WTC11 (cell line): ENCODE data around the gene SERPINI2. TPM values are rescaled to one million over a fixed set of nuclear protein-coding genes. Genes with fewer than 3 reads are reported as not detected.

ENCODE experiments used
- ATAC-seq: fragments of 200-7000 bp; cut with Tn5 transposase; 2 replicates; pipeline ENCODE4 v1.10.0; 2021; ENCODE audit warnings: mild to moderate bottlenecking, moderate library complexity
- CTCF ChIA-PET: fragments of 300-600 bp; sonication (Branson Sonifier 250); formaldehyde crosslinking; loops from one replicate; lab custom pipeline; 2021; ENCODE audit warnings: antibody characterized with exemption; lab: Charles Lee
- POLR2A ChIA-PET: fragments of 350-600 bp; sonication (Branson Sonifier 250); formaldehyde crosslinking; loops from one replicate; lab custom pipeline; 2021; ENCODE audit warnings: antibody characterized with exemption; lab: Charles Lee
- DNase-seq: peaks from one replicate; pipeline ENCODE4 v3.0.0; 2021; ENCODE audit warnings: low spot score
- H3K27ac Mint-ChIP-seq: 2 replicates; pipeline ENCODE4 v1.8.0; 2021; ENCODE audit warnings: mixed read lengths
- H3K27me3 Mint-ChIP-seq: 2 replicates; pipeline ENCODE4 v1.8.0; 2021; ENCODE audit warnings: low read depth, mild to moderate bottlenecking, moderate library complexity, mixed read lengths
- H3K36me3 Mint-ChIP-seq: 2 replicates; pipeline ENCODE4 v1.8.0; 2021; ENCODE audit warnings: mixed read lengths
- H3K4me1 Mint-ChIP-seq: 2 replicates; pipeline ENCODE4 v1.8.0; 2022; ENCODE audit warnings: mixed read lengths
- H3K4me3 Mint-ChIP-seq: 2 replicates; pipeline ENCODE4 v1.8.0; 2021; ENCODE audit warnings: mild to moderate bottlenecking, moderate library complexity, mixed read lengths
- H3K9me3 Mint-ChIP-seq: 2 replicates; pipeline ENCODE4 v1.8.0; 2021; ENCODE audit warnings: mixed read lengths
- ATF1 ChIP-seq: sonication (generic); formaldehyde crosslinking; IDR thresholded peaks from 2 replicates; pipeline ENCODE4 v1.8.1; 2023; ENCODE audit warnings: mild to moderate bottlenecking, moderate library complexity, missing genetic modification reagents
- CREM ChIP-seq: sonication (generic); formaldehyde crosslinking; IDR thresholded peaks from 2 replicates; pipeline ENCODE4 v1.8.1; 2022; ENCODE audit warnings: mild to moderate bottlenecking, missing genetic modification reagents, moderate library complexity
- NR3C1 ChIP-seq: sonication (generic); formaldehyde crosslinking; conservative IDR thresholded peaks from 2 replicates; pipeline ENCODE4 v1.8.1; 2023; ENCODE audit warnings: low read depth, mild to moderate bottlenecking, missing genetic modification reagents
- SMAD4 ChIP-seq: sonication (generic); formaldehyde crosslinking; IDR thresholded peaks from 2 replicates; pipeline ENCODE4 v1.8.0; 2022; ENCODE audit warnings: mild to moderate bottlenecking, missing genetic modification reagents
- TCF7 ChIP-seq: sonication (generic); formaldehyde crosslinking; IDR thresholded peaks from 2 replicates; pipeline ENCODE4 v1.8.0; 2022; ENCODE audit warnings: mild to moderate bottlenecking, low read depth, missing genetic modification reagents, moderate library complexity
- TEAD1 ChIP-seq: sonication (generic); formaldehyde crosslinking; IDR thresholded peaks from 2 replicates; pipeline ENCODE4 v1.8.0; 2022; ENCODE audit warnings: mild to moderate bottlenecking, missing genetic modification reagents
- ZBTB21 ChIP-seq: sonication (generic); formaldehyde crosslinking; IDR thresholded peaks from 2 replicates; pipeline ENCODE4 v1.8.1; 2023; ENCODE audit warnings: mild to moderate bottlenecking, missing genetic modification reagents, borderline replicate concordance
- ZNF219 ChIP-seq: sonication (generic); formaldehyde crosslinking; IDR thresholded peaks from 2 replicates; pipeline ENCODE4 v1.8.0; 2023; ENCODE audit warnings: missing genetic modification reagents, mild to moderate bottlenecking, borderline replicate concordance
- ZNF263 ChIP-seq: sonication (generic); formaldehyde crosslinking; IDR thresholded peaks from 2 replicates; pipeline ENCODE4 v1.8.1; 2022; ENCODE audit warnings: low read depth, mild to moderate bottlenecking, moderate library complexity, missing genetic modification reagents
- ZNF423 ChIP-seq: fragments of 250-450 bp; sonication (Bioruptor Pico); IDR thresholded peaks from 2 replicates; pipeline ENCODE4 v2.1.2; 2022; ENCODE audit warnings: mild to moderate bottlenecking, moderate library complexity
- ZNF671 ChIP-seq: fragments of 250-450 bp; sonication (Bioruptor Pico); IDR thresholded peaks from 2 replicates; pipeline ENCODE4 v1.8.0; 2021; ENCODE audit warnings: mild to moderate bottlenecking
- total RNA-seq: library from RNA; stranded (reverse); gene quantifications from 3 replicates; pipeline ENCODE4 v1.2.3, GENCODE V29; 2021
- TF ChIP-seq, protein P1 (sequence below): sonication (generic); formaldehyde crosslinking; IDR thresholded peaks from 2 replicates; pipeline ENCODE4 v1.8.1; 2023; ENCODE audit warnings: mild to moderate bottlenecking, moderate library complexity, missing genetic modification reagents
- TF ChIP-seq, protein P2 (sequence below): sonication (generic); formaldehyde crosslinking; IDR thresholded peaks from 2 replicates; pipeline ENCODE4 v1.8.1; 2023; ENCODE audit warnings: mild to moderate bottlenecking, missing genetic modification reagents, borderline replicate concordance
- TF ChIP-seq, protein P3 (sequence below): sonication (generic); formaldehyde crosslinking; IDR thresholded peaks from 2 replicates; pipeline ENCODE4 v1.8.0; 2023; ENCODE audit warnings: missing genetic modification reagents
- TF ChIP-seq, protein P4 (sequence below): sonication (generic); formaldehyde crosslinking; IDR thresholded peaks from 2 replicates; pipeline ENCODE4 v1.8.1; 2022; ENCODE audit warnings: mild to moderate bottlenecking, moderate library complexity, missing genetic modification reagents
- TF ChIP-seq, protein P5 (sequence below): sonication (generic); formaldehyde crosslinking; IDR thresholded peaks from 2 replicates; pipeline ENCODE4 v1.8.1; 2023; ENCODE audit warnings: mild to moderate bottlenecking, missing genetic modification reagents
- TF ChIP-seq, protein P6 (sequence below): sonication (generic); formaldehyde crosslinking; IDR thresholded peaks from 2 replicates; pipeline ENCODE4 v1.8.0; 2022; ENCODE audit warnings: mild to moderate bottlenecking, missing genetic modification reagents
- TF ChIP-seq, protein P7 (sequence below): sonication (generic); formaldehyde crosslinking; IDR thresholded peaks from 2 replicates; pipeline ENCODE4 v1.8.1; 2023; ENCODE audit warnings: mild to moderate bottlenecking, missing genetic modification reagents
- TF ChIP-seq, protein P8 (sequence below): fragments of 200-600 bp; IDR thresholded peaks from 2 replicates; pipeline ENCODE4 v1.8.0; 2022; ENCODE audit warnings: antibody characterized with exemption

The SERPINI2 gene
- total RNA-seq, 1 experiment from 2014 or later: not detected

DNA sequence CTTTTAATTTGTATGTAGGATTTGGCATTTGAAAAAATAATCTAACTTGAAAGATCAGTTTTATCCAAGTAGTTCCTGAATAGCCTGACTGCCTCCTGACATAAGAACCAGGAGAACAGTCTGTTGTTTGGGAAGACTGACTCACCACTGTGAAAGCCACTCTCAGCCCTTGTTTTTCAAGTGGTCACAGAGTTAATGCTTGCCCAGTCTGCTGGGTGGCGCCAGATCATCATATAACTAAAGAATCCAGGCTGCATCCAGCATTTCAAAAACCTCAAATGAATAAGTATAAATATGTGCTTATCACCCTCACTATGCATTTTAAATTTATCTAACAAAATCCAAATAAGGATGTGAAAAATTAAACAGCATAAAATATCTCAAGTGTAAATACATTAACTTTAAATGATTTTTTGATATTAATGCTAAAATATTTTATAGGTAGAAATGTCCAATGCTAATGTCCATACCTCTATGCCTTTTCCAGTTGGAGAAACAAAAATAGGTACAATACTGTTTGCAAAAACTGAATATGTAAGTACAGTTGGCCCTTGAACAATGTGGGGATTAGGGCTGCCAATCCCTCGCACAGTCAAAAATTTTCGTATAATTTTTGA, 66.9 kb downstream of the SERPINI2 start:
- Mint-ChIP-seq H3K27ac (0 out of 2 replicates have a peak overlapping the region, but pooled peaks have one; percentile 11), H3K36me3 (no peaks in the 10 kb centered on the region)
- CTCF ChIA-PET: interaction anchor here (0.9 to 1.7 kb wide), 2 partner anchors 27 to 85 kb away, joined by 4 to 5 read pairs; partner anchors contain the start of gene ZBBX

DNA sequence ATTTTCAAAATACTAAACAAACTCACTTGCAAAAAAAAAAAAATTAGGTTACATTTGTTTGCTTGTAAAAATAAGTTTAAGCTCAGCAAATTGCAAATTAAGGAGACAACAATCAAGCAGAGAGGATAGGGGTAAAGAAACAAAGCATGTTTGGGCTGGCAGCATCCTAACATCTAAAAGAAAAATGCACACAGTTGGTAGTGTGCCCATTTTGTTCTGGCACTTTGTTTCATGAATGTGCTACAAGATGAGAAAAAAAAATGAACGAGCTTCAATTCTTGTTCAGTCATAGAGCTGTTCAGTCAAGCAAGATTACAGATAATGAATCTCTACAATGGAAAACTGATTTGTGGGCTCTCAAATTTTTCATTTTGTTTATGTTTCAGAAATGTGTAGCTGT, 76.0 kb downstream of the SERPINI2 start:
- H3K4me3 Mint-ChIP-seq: no peak overlapping the region
- CTCF ChIA-PET: interaction anchor here (1.4 kb wide), 1 partner anchor 17 kb away, joined by 3 read pairs; the partner anchor contains the start of gene ZBBX
- TF ChIP-seq, protein P1, sequence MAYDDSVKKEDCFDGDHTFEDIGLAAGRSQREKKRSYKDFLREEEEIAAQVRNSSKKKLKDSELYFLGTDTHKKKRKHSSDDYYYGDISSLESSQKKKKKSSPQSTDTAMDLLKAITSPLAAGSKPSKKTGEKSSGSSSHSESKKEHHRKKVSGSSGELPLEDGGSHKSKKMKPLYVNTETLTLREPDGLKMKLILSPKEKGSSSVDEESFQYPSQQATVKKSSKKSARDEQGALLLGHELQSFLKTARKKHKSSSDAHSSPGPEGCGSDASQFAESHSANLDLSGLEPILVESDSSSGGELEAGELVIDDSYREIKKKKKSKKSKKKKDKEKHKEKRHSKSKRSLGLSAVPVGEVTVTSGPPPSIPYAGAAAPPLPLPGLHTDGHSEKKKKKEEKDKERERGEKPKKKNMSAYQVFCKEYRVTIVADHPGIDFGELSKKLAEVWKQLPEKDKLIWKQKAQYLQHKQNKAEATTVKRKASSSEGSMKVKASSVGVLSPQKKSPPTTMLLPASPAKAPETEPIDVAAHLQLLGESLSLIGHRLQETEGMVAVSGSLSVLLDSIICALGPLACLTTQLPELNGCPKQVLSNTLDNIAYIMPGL (CRISPR knock-in tag): no peak
- TF ChIP-seq, protein P2, sequence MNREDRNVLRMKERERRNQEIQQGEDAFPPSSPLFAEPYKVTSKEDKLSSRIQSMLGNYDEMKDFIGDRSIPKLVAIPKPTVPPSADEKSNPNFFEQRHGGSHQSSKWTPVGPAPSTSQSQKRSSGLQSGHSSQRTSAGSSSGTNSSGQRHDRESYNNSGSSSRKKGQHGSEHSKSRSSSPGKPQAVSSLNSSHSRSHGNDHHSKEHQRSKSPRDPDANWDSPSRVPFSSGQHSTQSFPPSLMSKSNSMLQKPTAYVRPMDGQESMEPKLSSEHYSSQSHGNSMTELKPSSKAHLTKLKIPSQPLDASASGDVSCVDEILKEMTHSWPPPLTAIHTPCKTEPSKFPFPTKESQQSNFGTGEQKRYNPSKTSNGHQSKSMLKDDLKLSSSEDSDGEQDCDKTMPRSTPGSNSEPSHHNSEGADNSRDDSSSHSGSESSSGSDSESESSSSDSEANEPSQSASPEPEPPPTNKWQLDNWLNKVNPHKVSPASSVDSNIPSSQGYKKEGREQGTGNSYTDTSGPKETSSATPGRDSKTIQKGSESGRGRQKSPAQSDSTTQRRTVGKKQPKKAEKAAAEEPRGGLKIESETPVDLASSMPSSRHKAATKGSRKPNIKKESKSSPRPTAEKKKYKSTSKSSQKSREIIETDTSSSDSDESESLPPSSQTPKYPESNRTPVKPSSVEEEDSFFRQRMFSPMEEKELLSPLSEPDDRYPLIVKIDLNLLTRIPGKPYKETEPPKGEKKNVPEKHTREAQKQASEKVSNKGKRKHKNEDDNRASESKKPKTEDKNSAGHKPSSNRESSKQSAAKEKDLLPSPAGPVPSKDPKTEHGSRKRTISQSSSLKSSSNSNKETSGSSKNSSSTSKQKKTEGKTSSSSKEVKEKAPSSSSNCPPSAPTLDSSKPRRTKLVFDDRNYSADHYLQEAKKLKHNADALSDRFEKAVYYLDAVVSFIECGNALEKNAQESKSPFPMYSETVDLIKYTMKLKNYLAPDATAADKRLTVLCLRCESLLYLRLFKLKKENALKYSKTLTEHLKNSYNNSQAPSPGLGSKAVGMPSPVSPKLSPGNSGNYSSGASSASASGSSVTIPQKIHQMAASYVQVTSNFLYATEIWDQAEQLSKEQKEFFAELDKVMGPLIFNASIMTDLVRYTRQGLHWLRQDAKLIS (CRISPR knock-in tag): no peak
- TF ChIP-seq, protein P3, sequence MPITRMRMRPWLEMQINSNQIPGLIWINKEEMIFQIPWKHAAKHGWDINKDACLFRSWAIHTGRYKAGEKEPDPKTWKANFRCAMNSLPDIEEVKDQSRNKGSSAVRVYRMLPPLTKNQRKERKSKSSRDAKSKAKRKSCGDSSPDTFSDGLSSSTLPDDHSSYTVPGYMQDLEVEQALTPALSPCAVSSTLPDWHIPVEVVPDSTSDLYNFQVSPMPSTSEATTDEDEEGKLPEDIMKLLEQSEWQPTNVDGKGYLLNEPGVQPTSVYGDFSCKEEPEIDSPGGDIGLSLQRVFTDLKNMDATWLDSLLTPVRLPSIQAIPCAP (CRISPR knock-in tag): no peak
- TF ChIP-seq TCF7 (CRISPR knock-in tag): no peak
- TF ChIP-seq, protein P4, sequence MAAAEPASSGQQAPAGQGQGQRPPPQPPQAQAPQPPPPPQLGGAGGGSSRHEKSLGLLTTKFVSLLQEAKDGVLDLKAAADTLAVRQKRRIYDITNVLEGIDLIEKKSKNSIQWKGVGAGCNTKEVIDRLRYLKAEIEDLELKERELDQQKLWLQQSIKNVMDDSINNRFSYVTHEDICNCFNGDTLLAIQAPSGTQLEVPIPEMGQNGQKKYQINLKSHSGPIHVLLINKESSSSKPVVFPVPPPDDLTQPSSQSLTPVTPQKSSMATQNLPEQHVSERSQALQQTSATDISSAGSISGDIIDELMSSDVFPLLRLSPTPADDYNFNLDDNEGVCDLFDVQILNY (CRISPR knock-in tag): no peak
- no peak for TF ChIP-seq TEAD1 (CRISPR knock-in tag)
- no peak for TF ChIP-seq NR3C1 (CRISPR knock-in tag)
- no peak for TF ChIP-seq ZNF263
- no peak for TF ChIP-seq ZNF219 (CRISPR knock-in tag)
- no peak for TF ChIP-seq CREM (CRISPR knock-in tag)
- no peak for TF ChIP-seq ATF1
- TF ChIP-seq ZBTB21 (CRISPR knock-in tag): no peak
- TF ChIP-seq, protein P5, sequence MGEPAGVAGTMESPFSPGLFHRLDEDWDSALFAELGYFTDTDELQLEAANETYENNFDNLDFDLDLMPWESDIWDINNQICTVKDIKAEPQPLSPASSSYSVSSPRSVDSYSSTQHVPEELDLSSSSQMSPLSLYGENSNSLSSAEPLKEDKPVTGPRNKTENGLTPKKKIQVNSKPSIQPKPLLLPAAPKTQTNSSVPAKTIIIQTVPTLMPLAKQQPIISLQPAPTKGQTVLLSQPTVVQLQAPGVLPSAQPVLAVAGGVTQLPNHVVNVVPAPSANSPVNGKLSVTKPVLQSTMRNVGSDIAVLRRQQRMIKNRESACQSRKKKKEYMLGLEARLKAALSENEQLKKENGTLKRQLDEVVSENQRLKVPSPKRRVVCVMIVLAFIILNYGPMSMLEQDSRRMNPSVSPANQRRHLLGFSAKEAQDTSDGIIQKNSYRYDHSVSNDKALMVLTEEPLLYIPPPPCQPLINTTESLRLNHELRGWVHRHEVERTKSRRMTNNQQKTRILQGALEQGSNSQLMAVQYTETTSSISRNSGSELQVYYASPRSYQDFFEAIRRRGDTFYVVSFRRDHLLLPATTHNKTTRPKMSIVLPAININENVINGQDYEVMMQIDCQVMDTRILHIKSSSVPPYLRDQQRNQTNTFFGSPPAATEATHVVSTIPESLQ (CRISPR knock-in tag): no peak
- TF ChIP-seq SMAD4: no peak
- no peak for TF ChIP-seq ZNF423
- TF ChIP-seq, protein P6, sequence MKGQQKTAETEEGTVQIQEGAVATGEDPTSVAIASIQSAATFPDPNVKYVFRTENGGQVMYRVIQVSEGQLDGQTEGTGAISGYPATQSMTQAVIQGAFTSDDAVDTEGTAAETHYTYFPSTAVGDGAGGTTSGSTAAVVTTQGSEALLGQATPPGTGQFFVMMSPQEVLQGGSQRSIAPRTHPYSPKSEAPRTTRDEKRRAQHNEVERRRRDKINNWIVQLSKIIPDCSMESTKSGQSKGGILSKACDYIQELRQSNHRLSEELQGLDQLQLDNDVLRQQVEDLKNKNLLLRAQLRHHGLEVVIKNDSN (CRISPR knock-in tag): no peak
- TF ChIP-seq, protein P7, sequence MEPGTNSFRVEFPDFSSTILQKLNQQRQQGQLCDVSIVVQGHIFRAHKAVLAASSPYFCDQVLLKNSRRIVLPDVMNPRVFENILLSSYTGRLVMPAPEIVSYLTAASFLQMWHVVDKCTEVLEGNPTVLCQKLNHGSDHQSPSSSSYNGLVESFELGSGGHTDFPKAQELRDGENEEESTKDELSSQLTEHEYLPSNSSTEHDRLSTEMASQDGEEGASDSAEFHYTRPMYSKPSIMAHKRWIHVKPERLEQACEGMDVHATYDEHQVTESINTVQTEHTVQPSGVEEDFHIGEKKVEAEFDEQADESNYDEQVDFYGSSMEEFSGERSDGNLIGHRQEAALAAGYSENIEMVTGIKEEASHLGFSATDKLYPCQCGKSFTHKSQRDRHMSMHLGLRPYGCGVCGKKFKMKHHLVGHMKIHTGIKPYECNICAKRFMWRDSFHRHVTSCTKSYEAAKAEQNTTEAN (CRISPR knock-in tag): no peak
- TF ChIP-seq, all 79 proteins: peak for 0
- POLR2A ChIA-PET: no interaction called here
- Mint-ChIP-seq H3K9me3 (no peaks in the 10 kb centered on the region), H3K27ac (no peak overlapping the region), H3K27me3 (no peaks in the 10 kb centered on the region), H3K4me1 (peaks cover 23% of the 10 kb centered on the region), H3K36me3 (no peaks in the 10 kb centered on the region)
- no peak for DNase-seq
- ATAC-seq: no peak

More for the DNA sequence above, 66.9 kb downstream of the SERPINI2 start:
- Mint-ChIP-seq H3K4me3 (no peak overlapping the region), H3K9me3 (no peaks in the 10 kb centered on the region), H3K4me1 (peaks cover 15% of the 10 kb centered on the region), H3K27me3 (no peaks in the 10 kb centered on the region)
- peak; percentile 100 for ATAC-seq
- peak; percentile 41 for DNase-seq
- POLR2A ChIA-PET: no interaction called here
- TF ChIP-seq ZNF671 (CRISPR knock-in tag): no peak
- TF ChIP-seq, protein P8, sequence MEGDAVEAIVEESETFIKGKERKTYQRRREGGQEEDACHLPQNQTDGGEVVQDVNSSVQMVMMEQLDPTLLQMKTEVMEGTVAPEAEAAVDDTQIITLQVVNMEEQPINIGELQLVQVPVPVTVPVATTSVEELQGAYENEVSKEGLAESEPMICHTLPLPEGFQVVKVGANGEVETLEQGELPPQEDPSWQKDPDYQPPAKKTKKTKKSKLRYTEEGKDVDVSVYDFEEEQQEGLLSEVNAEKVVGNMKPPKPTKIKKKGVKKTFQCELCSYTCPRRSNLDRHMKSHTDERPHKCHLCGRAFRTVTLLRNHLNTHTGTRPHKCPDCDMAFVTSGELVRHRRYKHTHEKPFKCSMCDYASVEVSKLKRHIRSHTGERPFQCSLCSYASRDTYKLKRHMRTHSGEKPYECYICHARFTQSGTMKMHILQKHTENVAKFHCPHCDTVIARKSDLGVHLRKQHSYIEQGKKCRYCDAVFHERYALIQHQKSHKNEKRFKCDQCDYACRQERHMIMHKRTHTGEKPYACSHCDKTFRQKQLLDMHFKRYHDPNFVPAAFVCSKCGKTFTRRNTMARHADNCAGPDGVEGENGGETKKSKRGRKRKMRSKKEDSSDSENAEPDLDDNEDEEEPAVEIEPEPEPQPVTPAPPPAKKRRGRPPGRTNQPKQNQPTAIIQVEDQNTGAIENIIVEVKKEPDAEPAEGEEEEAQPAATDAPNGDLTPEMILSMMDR: peak; percentile 29; the same call in 1 of the 2 replicates
